Astrocyte of the hippocampus (primary cell): ENCODE results near the gene RFX2.
"Not testable (repeated sequence)": the region's sequence is repeated elsewhere in the genome, so short reads cannot be mapped to it uniquely, and the experiment has no call there.

Experiments used
- DNase-seq: peaks from one replicate; pipeline ENCODE4 v3.0.0; 2011; ENCODE audit warnings: low read depth, low spot score

The RFX2 gene

DNA sequence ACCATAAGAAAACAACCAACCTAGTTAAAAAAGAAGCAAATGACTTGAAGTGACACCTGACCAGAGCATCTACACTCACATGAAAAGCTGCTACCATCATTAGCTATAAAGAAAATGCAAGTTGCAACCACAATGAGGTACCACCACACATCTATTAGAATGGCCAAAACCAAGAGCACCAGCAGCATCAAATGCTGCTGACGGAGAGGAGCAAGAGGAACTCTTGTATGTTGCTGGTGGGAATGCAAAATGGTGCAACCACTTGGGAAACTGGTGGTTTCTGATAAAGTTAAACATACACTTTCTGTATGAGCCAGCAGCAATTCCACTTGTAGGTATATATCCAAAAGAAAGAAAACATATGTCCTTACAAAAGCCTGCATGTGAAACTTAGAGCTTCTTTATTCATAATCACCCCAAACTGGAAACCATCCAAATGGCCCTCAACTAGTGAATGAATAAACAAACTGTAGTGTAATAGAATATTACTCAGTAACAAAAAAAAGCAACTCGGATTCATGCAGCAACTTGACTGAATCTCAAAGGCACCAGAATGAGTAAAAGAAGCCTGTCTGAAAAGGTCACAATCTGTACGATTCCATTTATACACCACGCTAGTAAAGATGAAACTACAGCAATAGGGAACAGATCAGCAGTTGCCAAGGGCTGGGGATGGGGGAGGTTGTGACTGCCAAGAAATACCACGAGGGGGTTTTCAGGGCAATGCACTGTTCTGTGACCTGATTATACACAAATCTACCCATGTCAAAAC, 71.5 kb downstream of the RFX2 start:
- no peak for DNase-seq

DNA sequence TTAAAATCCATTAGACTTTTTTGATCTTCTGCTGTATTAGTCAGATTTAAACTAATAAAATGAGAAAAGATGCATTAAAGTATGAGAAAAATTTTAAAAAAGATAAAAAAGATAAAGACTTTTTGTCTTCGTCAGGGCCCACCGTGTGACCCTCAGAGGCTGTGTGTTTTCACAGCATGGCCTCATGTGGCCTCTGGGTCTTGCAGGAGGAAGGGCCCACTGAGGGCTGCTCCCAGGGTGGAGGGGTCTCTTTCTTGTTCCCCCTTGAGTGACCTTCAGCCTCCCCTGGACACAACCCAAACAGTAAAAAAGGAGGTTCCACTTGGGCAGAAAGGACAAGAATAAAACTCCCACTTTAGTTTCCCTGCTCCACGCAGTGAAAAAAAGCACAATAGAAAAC, 75.3 kb downstream of the RFX2 start:
- DNase-seq = no peak

DNA sequence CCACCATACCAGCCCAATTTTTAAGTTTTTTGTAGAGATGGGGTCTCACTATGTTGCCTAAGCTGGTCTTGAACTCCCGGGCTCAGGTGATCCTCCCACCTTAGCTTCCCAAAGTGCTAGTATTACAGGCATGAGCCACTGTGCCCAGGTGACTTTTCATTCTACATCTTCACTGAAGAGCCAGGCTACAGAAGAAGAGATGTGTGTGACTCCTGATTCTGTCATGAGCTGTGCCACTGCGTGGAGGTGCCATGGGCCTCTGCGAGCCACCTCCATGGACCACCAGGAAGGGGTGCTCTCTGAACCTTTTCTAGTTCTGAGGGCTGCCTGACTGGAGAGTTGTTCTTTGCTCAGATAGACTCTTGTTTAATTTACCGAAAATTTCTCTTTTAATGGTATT, 75.8 kb downstream of the RFX2 start:
- no peak for DNase-seq

DNA sequence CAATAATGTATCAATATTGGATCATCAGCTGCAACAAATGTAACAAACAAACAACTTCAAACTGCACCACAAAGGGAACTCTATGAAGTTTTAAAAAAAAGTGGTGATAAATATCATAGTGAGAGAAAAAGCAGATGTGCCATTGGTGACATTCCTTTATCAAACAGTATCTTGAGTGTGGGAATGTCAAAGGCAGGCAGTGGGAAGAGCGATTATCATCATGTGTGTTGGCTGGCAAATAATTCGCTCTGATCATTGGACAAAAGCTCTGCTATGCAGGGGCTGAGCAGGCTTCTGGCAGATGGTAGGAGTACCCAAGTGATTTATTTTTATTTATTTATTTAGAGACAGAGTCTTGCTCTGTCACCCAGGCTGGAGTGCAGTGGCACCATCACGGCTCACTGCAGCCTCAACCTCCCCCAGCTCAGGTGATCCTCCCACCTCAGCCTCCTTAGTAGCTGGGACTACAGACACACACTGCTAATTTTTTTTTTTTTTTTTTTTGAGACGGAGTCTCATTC, 76.5 kb downstream of the RFX2 start:
- no peak for DNase-seq

- no peak for DNase-seq
Measured at GRCh38 chr19:6032827-6033226, 77.5 kb downstream of the RFX2 start.

GRCh38 chr19:6032381-6032780, 77.9 kb downstream of the RFX2 start:
- DNase-seq = peak; percentile 19

DNA sequence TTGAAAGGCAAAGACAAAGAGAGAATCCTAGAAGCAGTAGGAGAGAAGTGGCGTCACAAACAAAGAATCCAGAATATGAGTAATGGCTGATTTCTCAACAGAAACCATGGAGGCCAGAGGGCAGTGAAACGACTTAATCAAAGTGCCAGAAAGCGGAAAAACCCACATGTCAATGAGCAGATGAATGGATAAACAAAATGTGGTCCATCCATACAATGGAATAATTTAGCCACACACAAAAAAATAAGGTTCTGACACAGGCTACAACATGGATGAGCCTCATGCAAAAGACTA, 80.1 kb downstream of the RFX2 start:
- peak; percentile 40 for DNase-seq

DNA sequence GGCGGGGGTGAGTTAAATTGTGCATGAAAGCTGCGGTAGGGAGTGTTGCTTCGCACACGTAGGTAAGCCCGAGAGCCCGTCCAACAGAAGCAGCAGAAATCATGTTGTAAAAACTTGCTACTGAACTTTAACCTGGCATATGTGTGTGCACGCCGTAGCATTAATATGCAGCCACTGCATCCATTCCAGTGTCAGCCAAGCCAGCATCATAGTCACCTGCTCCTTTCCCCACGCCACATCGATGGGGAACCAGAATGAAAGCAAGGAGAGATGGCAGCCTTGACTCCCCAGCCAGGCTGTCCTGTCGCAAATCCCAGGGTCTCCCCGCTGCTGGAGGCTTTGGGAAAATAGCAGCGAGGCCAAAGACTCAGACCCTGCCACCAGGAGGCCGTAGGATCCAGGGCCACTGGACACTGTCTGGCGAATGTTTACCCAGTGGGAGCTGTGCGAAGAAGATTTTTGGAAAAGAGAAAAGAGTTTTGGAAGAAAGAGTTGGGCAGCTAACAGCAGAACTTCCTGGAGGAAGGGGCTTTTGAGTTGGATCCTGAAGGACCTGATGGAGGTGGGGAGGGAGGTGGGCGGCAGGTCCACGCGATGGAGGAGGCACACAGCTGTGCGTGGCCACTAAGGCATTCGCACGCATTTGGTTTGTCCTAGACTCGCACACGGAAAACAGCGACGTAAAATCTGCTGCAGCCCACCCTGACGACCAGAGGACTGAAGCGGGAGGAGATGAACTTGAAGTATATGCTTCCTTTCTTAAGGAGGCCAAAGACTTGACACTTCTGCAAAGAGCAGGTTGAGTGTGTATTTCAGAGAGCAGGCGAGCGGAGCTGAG, 83.7 kb downstream of the RFX2 start:
- no peak for DNase-seq

GRCh38 chr19:6024756-6025155, 85.5 kb downstream of the RFX2 start:
- not testable (repeated sequence) for DNase-seq

DNA sequence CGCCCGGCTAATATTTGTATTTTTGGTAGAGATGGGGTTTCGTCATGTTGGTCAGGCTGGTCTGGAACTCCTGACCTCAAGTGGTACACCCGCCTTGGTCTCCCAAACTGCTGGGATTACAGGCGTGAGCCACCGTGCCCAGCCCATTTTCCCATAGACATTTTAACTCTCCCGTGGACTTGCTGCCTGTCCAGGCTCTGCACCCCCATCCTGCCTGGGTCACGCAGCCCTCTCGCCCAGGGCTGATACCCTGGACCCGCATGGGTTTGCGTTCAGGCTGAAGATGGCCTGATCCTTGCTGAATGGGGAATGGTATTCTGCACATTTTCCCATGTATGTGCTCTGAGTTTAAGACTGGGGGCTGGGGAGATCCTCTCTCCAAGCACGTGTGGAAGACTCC, 86.4 kb downstream of the RFX2 start:
- no peak for DNase-seq

DNA sequence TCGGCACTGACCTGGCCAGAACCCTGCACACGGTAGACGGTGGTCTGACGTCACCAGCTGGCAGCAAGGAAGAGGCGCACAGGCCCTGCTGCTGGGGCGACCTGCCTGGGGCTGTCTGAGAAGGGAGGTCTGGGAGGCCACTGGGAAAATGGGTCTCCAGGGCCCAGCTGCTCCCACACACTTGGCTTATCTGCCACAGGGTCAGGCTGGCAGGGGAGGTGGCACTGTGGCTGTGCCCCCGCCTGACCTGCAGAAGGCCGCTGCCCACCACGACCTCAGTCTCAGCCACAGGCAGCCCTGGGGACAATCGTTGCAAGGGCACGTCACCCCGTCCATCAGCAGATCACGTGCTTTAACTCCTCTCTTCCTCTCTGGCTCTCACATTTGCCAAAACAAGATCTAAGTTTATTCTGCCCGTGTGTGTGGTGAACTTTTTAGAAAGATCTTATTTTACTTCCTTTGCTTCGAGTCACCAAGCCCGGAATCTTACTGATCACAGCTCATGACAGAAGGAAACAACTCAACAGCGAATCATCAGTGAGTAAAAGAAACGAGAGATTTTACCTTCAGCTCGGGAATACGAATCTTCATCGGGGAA, 87.1 kb downstream of the RFX2 start:
- DNase-seq = peak; percentile 34

GRCh38 chr19:6022570-6023064, 87.7 kb downstream of the RFX2 start:
- no peak for DNase-seq

DNA sequence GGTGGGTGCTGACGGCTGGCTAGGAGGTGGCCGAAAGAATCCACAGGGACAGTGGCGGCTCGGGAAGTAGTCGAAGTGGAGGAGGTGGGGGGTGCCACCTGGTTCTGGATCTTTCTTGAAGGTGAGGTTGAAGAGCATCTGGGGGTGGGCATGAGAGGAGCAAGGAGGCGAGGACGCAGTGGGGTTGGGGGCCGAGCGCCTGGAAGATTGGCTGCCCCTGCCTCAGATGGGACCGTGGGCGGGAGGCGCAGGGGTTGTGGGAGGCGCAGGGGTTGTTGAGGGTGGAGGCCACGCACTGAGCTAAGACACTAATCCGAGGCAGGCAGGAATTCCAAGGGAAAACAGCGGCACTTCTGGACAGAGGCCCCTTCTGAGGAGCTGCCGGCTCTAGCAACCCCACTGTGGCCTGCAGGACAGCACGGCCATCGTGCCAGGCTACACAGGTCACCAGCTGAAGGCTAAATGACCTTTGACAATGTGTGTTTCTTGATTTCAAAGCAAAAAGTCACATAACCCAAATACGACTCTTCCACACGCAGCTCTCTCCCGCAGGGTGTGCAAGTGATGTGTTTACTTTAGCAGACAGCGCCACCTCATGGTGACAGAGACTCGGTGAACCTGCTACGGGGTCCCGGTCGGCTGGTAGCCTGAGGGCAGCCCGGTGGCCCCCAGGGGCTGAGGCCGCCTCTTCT, 88.3 kb downstream of the RFX2 start:
- peak; percentile 83 for DNase-seq

- DNase-seq = no peak
Measured at GRCh38 chr19:6020972-6021805, 89.1 kb downstream of the RFX2 start.

DNA sequence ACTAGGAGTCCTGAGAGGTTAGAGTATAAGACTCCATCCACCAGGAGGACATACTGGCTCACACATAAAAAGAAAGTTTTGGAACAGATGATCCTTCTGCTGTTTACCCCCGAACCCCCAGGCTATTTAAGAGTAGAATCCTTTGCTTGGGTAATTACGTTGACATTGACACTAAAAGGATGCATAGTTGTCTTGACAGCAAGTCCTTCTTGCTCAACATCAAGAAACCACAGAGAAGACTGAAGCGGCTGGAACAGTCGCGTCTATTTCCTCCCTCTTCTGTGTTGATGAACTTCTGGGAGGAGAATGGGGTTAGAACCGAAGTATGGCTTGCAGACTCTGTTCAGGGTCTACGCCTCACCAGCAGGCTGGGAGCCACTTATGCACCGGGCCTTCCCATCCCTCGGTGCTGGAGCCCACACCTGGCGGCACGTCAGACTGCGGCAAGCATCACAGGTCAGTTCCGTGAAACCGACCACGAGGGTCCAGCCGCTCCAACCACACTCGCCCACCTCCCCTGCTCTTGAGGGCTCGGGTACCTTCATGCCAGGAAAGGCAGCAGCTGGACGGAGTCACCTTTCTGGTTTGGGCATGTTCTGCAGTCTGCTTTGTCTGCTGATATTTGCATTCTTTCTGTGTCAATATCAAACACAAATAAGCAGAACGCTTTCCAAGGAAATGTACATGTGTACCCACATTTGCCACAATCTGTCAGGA, 90.0 kb downstream of the RFX2 start:
- DNase-seq = no peak

GRCh38 chr19:6018786-6019185, 91.5 kb downstream of the RFX2 start:
- DNase-seq = no peak

DNA sequence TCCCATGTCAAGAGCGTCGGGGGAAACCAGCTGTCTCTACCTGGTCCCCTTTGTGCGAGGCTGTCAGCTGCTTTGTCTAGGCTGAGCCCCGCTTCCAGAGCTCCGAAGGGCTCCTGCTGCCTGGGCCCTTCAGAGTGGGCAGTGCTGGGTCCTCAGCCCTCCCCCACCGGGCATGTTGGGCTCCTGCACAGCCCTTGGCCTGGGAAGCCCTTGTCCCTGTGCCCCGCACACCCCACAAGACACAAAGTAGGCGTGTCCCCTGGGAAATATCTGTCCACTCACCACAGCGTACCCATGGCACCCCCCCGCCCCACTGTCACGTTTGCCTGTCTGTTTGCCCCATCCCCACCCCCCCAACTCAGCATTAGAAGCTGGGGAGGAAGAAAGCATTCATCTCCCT, 92.7 kb downstream of the RFX2 start:
- no peak for DNase-seq

- DNase-seq = no peak
Measured at GRCh38 chr19:6015841-6016545, 94.3 kb downstream of the RFX2 start.

GRCh38 chr19:6014551-6015135, 95.7 kb downstream of the RFX2 start:
- DNase-seq = no peak
